Esophagus (tissue), 2 donors: ENCODE measurements around the gene IQCB1. TPM values are rescaled to one million over a fixed set of nuclear protein-coding genes. Genes with fewer than 3 reads are reported as not detected.
"Not testable (repeated sequence)": the region's sequence is repeated elsewhere in the genome, so short reads cannot be mapped to it uniquely, and the experiment has no call there.

Experiments
- H3K27ac ChIP-seq, 2 donors: one replicate each; pipeline ENCODE4 v1.5.1; 2013; ENCODE audit warnings: low read depth in 2 of 2, mild to moderate bottlenecking in 2 of 2, inconsistent platforms in 1 of 2, low read length in 1 of 2, moderate library complexity in 1 of 2
- H3K27me3 ChIP-seq, 2 donors: one replicate each; pipeline ENCODE4 v1.6.1; 2013; ENCODE audit warnings: low read length in 2 of 2, control low read depth in 1 of 2, mild to moderate bottlenecking in 1 of 2; ENCODE audit not compliant: insufficient read depth in 2 of 2, control insufficient read depth in 1 of 2
- H3K36me3 ChIP-seq, 2 donors: one replicate each; pipeline ENCODE4 v1.6.1; 2013; ENCODE audit warnings: low read length in 1 of 2; ENCODE audit not compliant: control insufficient read depth in 2 of 2, insufficient read depth in 2 of 2
- H3K4me1 ChIP-seq, 2 donors: one replicate each; pipeline ENCODE4 v1.6.1; 2013; ENCODE audit warnings: low read length in 1 of 2; ENCODE audit not compliant: control insufficient read depth in 2 of 2, insufficient read depth in 2 of 2
- H3K4me3 ChIP-seq, 2 donors: one replicate each; pipeline ENCODE4 v1.5.1; 2013; ENCODE audit warnings: low read length in 2 of 2, mild to moderate bottlenecking in 2 of 2, low read depth in 1 of 2, moderate library complexity in 1 of 2
- H3K9me3 ChIP-seq, 2 donors: one replicate each; pipeline ENCODE4 v1.6.1; 2013; ENCODE audit warnings: mild to moderate bottlenecking in 2 of 2, low read depth in 1 of 2, low read length in 1 of 2, moderate library complexity in 1 of 2; ENCODE audit not compliant: control insufficient read depth in 2 of 2, insufficient read depth in 1 of 2
- WGBS, 2 donors: extraction: QIAGEN DNeasy Blood & Tissue Kit; methylation state at CpG; one replicate each; pipeline ENCODE4 v1.1.7; 2013; 5-methylcytosine and 5-hydroxymethylcytosine counted together
- polyA plus RNA-seq, 2 donors: library from polyadenylated mRNA; stranded (reverse); fragments of 200-250 nt; gene quantifications; one replicate each; pipeline ENCODE4 v1.2.3, GENCODE V29; 2013
- donor health status: healthy with polysubstance abuse.
- donor health status: Bipolar disorder and iron deficiency.

IQCB1 gene
- polyA plus RNA-seq, 2 donors = 8.9 to 12.2 TPM

GRCh38 chr3:121752772-121753171 is 82.1 kb downstream of the IQCB1 start:
- Histone ChIP-seq H3K9me3 (no peaks in the 10 kb centered on the region), H3K27ac (no peak overlapping the region), H3K4me1 (no peaks in the 10 kb centered on the region), H3K36me3 (no peaks in the 10 kb centered on the region), H3K27me3 (no peaks in the 10 kb centered on the region), H3K4me3 (no peak overlapping the region)
- 38 to 58% methylated on average over 1 of the region's 1 CpG for WGBS, 2 donors

- Histone ChIP-seq H3K27ac (no peak overlapping the region), H3K36me3 (no peaks in the 10 kb centered on the region), H3K9me3 (no peaks in the 10 kb centered on the region), H3K4me1 (no peaks in the 10 kb centered on the region), H3K27me3 (no peaks in the 10 kb centered on the region), H3K4me3 (no peak overlapping the region)
- 82 to 92% methylated on average over 1 of the region's 1 CpG for WGBS, 2 donors
Measured at GRCh38 chr3:121752261-121752660, 82.6 kb downstream of the IQCB1 start.

- WGBS, 2 donors = 1% methylated on average over 9 of the region's 9 CpGs
- H3K27ac ChIP-seq = peak overlapping the region; percentile 79 to 92
Measured at GRCh38 chr3:121750087-121750415, 84.8 kb downstream of the IQCB1 start.

GRCh38 chr3:121749276-121750086 is 85.4 kb downstream of the IQCB1 start, which contains the start of gene GOLGB1:
Gene GOLGB1, minus strand, starts transcription at chr3:121749741. Its CDS starts 18,770 bp downstream, at chr3:121730971.
- Histone ChIP-seq H3K9me3 (no peaks in the 10 kb centered on the region), H3K27me3 (no peaks in the 10 kb centered on the region), H3K4me3 (peak within 1 kb of the TSS; percentile 89 to 92), H3K27ac (peak within 1 kb of the TSS; percentile 96 to 98), H3K36me3 (no peaks in the 10 kb centered on the region), H3K4me1 (no peaks in the 10 kb centered on the region)
- 0% methylated on average over 46 to 51 of the region's 51 CpGs for WGBS, 2 donors

More at GRCh38 chr3:121750087-121750415, 84.8 kb downstream of the IQCB1 start:
- Histone ChIP-seq H3K27me3 (no peaks in the 10 kb centered on the region), H3K36me3 (no peaks in the 10 kb centered on the region), H3K4me3 (peak overlapping the region; percentile 89 to 92), H3K4me1 (no peaks in the 10 kb centered on the region), H3K9me3 (no peaks in the 10 kb centered on the region)

GRCh38 chr3:121748680-121749275 is 86.1 kb downstream of the IQCB1 start:
- Histone ChIP-seq H3K27me3 (no peaks in the 10 kb centered on the region), H3K4me1 (no peaks in the 10 kb centered on the region), H3K27ac (peak overlapping the region; percentile 96 to 98), H3K4me3 (peak overlapping the region; percentile 89 to 92), H3K36me3 (no peaks in the 10 kb centered on the region), H3K9me3 (no peaks in the 10 kb centered on the region)
- WGBS, 2 donors = 1% methylated on average over 17 of the region's 17 CpGs

- Histone ChIP-seq H3K27me3 (no peaks in the 10 kb centered on the region), H3K4me3 (peak overlapping the region in 1 of 2 donors; percentile 89), H3K27ac (no peak overlapping the region), H3K9me3 (no peaks in the 10 kb centered on the region), H3K36me3 (no peaks in the 10 kb centered on the region), H3K4me1 (no peaks in the 10 kb centered on the region)
- WGBS, 2 donors = 25% methylated on average over 3 of the region's 3 CpGs
Measured at GRCh38 chr3:121747976-121748375, 86.9 kb downstream of the IQCB1 start.

- WGBS, 2 donors = 97 to 98% methylated on average over 2 of the region's 2 CpGs
- H3K27me3 ChIP-seq, H3K9me3 ChIP-seq, H3K4me1 ChIP-seq, H3K27ac ChIP-seq, H3K4me3 ChIP-seq, H3K36me3 ChIP-seq: not testable (repeated sequence)
Measured at GRCh38 chr3:121743106-121743505, 91.8 kb downstream of the IQCB1 start.

- Histone ChIP-seq H3K9me3 (no peaks in the 10 kb centered on the region), H3K36me3 (no peaks in the 10 kb centered on the region), H3K27me3 (no peaks in the 10 kb centered on the region), H3K4me1 (no peaks in the 10 kb centered on the region), H3K27ac (no peak overlapping the region), H3K4me3 (no peak overlapping the region)
- 76% methylated on average over 2 of the region's 2 CpGs for WGBS, 2 donors
Measured at GRCh38 chr3:121740896-121741295, 94.0 kb downstream of the IQCB1 start.

GRCh38 chr3:121739902-121740301 is 95.0 kb downstream of the IQCB1 start:
- Histone ChIP-seq H3K4me3 (no peak overlapping the region), H3K4me1 (no peaks in the 10 kb centered on the region), H3K36me3 (no peaks in the 10 kb centered on the region), H3K27me3 (no peaks in the 10 kb centered on the region), H3K27ac (no peak overlapping the region), H3K9me3 (no peaks in the 10 kb centered on the region)

- no peak overlapping the region for H3K27ac ChIP-seq
- WGBS, 2 donors = 93 to 94% methylated on average over 4 of the region's 4 CpGs
- H3K4me1 ChIP-seq = no peaks in the 10 kb centered on the region
- no peaks in the 10 kb centered on the region for H3K9me3 ChIP-seq
- no peak overlapping the region for H3K4me3 ChIP-seq
- no peaks in the 10 kb centered on the region for H3K27me3 ChIP-seq
- H3K36me3 ChIP-seq = no peaks in the 10 kb centered on the region
Measured at GRCh38 chr3:121737644-121738043, 97.2 kb downstream of the IQCB1 start.
